NK-92 (cell line): ENCODE data around the gene DIAPH1.
A peak's percentile ranks its signal among the peaks of the same experiment; 100 is the strongest.

ENCODE experiments used
- DNase-seq: peaks from one replicate; lab custom pipeline; 2025; ENCODE audit not compliant: unreplicated experiment; lab: John Stamatoyannopoulos, UW

DIAPH1 gene

GRCh38 chr5:141618804-141619554 is at the start of gene DIAPH1:
Gene DIAPH1 (minus strand): TSS chr5:141619000. CDS start chr5:141618914, 86 bp downstream.
- DNase-seq: peak; percentile 87

- no peak for DNase-seq
Measured at GRCh38 chr5:141665995-141666940, 47.5 kb upstream of the DIAPH1 start.

DNA sequence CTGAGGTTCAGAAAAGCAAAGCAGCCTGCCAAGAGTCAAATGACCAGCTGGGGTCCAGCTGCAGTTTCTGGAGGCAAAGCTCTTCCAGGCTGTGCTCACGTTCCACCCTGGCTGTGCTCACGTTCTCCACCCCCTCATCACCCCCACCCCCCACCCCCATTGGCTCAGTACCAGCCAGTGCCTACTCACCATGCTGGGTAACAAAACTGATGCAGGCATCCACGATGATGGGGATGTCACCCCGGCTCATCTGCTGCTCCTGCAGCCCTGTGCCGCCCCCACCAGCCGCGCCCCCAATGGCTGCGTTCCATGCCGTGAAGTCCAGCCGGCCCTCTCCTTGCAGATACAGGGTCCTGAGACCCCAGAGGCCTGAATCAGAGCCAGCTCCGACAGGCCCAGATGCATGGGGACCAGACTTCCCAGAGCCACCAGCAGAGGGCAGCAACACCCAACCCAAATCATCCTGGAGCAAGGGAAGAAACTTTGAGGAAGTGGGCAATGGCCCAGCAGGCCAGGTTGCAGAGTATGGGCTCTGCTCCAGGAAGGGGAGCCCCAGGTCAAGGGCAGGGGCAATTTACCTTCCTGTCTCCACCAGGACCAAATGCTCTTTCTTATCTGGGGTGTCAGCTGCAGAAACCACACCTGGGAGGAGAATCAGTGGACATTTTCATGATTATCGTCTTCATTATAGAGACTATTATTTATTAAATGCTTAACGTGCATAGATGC is 46.1 kb upstream of the DIAPH1 start:
- DNase-seq: no peak

DNA sequence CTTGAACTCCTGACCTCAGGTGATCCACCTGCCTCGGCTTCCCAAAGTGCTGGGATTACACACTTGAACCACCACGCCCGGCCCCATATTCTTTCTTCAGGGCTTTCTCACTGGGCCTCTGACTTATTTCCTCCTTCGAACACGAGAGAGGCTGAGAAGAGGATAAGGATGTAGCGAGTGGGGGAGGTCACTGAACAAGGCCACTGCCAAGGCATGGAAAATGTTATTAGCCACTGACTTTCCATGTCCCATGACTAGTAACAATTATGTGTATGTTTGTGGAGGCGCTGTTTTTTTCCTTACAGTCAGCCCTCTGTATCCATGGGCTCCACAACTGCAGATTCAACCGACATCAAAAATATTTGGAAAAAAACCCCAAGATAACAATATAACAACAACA is 44.7 kb upstream of the DIAPH1 start:
- DNase-seq: no peak

DNA sequence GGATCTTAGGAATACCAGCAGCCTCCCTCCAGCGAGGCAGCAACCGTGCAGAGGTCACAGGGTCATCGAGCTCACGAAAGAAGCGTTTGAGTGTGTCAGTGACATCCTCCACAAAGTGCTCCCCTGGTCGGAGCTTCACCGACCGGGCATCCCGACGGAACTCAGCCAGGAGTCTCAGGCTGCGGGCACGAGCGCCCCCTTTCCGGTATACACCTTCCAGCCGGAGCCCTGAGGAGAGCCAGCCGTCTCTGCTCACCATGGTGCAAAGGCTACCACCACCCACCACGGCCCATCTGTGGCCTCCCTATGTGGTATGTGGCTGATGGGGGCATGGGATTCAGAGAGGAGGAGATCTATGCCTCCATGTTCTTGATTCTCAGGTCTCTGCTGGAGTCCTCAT is 43.2 kb upstream of the DIAPH1 start:
- no peak for DNase-seq

GRCh38 chr5:141657937-141658545 is 39.2 kb upstream of the DIAPH1 start:
- no peak for DNase-seq

DNA sequence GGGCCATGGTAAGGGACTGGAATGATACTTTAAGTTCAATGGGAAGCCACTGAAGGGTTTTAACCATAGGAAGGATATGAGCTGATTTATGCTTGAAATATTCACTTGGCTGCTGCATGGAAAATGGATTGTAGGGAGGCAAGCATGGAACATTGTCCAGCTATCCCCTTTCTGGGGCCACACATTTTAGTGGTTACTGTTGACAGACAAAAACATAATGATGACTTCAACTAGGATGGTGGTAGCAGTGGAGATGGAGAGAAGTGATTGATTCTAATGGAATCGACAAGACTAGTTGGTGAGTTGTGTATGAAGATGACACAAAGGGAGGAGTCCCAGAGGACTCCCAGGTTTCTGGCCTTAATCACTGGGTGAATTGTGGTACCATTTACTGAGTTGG is 38.6 kb upstream of the DIAPH1 start:
- no peak for DNase-seq

- DNase-seq: no peak
Measured at GRCh38 chr5:141656396-141656795, 37.6 kb upstream of the DIAPH1 start.

DNA sequence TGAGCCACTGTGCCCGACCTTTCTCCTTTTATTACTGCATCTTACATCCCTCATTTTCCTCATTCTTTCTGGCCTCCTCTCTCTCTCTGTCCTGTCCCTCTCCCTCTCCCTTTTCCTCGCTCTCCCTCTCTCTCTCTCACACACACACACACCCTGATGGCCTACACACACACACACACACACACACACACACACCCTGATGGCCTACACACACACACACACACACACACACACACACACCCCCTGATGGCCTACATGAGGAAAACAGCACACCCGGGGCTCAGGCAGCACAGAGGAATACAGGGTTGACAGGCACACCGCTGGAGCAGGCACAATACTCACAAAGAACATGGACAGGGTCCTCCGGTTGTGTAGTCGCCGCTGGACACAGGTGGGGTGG is 36.2 kb upstream of the DIAPH1 start:
- no peak for DNase-seq

GRCh38 chr5:141654298-141654697 is 35.5 kb upstream of the DIAPH1 start:
- DNase-seq: no peak

GRCh38 chr5:141651728-141652105 is 32.9 kb upstream of the DIAPH1 start:
- DNase-seq: no peak

DNA sequence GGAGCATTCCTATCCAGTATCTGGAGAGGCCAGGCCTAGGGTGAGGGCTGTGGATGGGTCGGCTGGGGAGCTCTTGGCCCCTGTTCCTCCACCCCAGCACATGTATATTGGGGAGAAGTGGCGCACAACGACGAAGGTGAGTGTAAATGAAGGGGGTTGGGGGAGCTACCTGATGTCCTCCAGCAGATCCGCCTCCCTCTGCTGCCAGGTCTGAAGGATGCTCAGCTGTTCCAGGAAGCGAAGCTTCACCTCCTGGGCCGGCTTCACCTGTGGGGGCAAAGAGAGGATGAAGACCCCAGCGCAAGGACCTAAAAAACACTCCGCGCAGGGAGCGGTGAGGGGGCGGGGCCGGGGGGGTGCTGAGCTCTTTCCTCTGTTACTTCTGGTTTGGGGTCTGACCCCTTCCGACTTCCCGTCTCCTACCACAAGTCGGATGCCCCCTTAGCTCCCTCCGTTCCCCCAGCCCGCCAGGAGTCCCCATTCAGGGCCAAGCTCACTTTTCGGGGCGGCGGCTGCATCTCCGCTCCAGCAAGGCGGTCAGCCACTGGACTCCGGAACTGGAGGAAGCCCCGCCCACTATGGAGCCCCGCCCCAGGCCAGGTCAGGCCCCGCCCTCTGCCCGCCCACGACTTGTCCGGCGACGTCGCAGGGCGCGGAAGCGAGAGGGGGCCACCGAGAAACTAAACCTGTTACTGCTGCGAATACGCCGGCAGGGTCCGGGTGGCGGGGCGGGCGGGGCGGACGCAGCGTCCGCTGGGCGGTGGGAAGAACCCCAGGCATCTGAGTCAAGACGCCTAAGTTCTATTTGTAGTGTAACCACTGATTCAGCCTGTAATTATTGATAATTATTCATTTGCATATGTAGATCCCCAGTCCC is 32.3 kb upstream of the DIAPH1 start, which contains the start of gene FCHSD1:
TSS of gene FCHSD1 (minus strand) at position 568 of the 877 bp plus-strand sequence. CDS start at position 518, 50 bp downstream.
- DNase-seq: no peak

DNA sequence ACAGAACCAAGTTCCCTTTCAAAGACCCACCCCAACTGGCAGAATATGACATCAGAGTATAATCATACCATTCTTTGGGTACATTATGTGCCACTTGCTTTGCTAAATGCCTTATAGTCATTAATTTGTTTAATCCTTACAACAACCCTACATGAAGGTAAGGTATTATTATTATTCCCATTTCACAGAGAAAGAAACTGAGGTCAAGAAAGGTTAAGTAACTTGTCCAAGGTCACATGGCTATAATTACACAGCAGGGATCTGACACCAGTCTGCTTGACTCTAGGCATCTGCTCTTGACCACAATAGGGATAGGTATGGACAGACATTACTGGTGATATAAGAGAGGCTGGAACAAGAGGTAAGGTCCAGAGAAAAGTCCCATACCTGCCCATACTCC is 31.2 kb upstream of the DIAPH1 start:
- DNase-seq: no peak

- DNase-seq: no peak
Measured at GRCh38 chr5:141649056-141649688, 30.4 kb upstream of the DIAPH1 start.

DNA sequence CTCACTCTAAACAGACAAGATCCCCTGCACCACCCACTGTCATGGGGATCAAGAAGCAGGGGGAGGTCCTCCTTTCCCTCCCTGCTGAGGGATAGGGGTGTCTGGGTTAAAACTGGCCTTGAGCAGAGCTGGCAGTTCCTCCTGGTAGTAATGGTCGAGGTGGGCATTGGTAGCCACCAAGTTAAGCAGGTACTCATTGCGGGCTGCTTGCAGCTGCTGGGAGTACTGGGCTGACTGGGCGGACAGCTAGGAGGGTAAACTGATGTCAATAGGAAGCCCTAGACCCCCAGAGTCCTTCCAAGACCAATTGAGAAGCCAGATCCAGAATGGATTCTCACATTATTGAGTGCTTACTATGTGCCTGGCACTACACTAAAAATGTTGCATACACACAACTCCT is 29.1 kb upstream of the DIAPH1 start:
- no peak for DNase-seq

- DNase-seq: no peak
Measured at GRCh38 chr5:141647242-141647641, 28.4 kb upstream of the DIAPH1 start.

GRCh38 chr5:141646026-141646425 is 27.2 kb upstream of the DIAPH1 start:
- DNase-seq: no peak

GRCh38 chr5:141641634-141642267 is 23.0 kb upstream of the DIAPH1 start:
- DNase-seq: no peak

DNA sequence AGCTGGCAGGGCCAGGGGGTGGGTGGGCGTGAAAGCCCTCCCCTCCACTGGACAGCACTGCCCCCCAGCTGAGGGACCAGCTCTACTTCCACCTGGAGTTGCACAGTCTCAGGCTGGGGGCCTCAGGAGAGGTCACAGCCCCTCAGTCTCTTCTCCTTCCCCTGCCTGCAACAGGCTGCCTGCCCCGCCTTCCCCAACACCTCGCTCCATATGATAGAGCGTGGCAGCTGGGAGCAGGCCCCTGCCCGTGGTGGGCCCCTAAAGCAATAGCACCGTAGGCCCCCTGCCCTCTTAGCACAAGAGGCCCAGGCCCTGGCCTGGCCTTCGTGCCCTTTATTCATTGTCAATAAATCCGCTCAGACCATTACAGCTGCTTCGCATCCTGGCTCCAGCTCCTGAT is 21.9 kb upstream of the DIAPH1 start:
- DNase-seq: no peak
